ENCODE measurements around the gene ICOS.

GRCh38 chr2:203997481-203997880, 60.9 kb downstream of the ICOS start:
- no peak for TF ChIP-seq POLR2A (IDR thresholded peaks at IDR 0.05; ENCODE audit: low read length)
- TF ChIP-seq GATA1 (IDR thresholded peaks at IDR 0.05; ENCODE audit: low read depth, low read length): no peak
